IPS-11a (cell line): ENCODE data around the gene FRMD4A.

Source experiments
- H3K4me3 ChIP-seq: one replicate; pipeline ENCODE4 v1.5.1; 2013; ENCODE audit warnings: low read depth, low read length, control low read depth

Gene FRMD4A

DNA sequence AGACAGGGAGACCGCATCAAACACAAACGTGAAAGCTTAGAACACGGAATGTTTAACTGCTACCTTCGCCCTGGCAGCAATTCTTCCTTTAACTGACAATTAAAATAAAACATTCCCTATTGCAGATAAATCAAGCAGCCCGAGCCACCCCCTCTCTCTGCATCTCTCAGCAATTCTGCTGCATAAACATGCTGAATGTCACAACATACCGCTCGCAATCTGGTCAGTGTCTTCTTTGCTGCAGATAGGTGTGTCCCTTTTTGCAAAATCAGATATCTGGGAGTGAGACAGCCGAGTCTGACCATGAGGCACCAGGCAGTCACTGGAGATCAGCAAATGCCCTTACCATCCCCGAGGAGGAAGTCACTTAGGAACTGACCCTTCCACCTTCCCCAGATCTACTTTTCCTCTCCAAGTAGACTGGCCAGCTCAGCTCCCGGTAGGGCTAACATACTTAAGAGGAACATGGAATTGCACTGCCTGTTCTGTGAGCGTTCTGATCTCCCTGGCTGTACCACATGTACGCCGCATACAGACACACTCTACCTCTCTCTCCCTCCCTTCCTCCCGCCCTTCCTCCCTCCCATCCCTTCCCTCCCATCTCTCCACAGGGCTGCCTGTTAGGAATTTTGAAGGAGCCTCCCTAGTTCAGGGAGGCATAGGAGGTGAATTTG, at the start of gene FRMD4A:
Gene FRMD4A, minus strand, starts transcription at position 537 of the 674 bp plus-strand sequence.
- H3K4me3 ChIP-seq, result no peak within 1 kb of the TSS

DNA sequence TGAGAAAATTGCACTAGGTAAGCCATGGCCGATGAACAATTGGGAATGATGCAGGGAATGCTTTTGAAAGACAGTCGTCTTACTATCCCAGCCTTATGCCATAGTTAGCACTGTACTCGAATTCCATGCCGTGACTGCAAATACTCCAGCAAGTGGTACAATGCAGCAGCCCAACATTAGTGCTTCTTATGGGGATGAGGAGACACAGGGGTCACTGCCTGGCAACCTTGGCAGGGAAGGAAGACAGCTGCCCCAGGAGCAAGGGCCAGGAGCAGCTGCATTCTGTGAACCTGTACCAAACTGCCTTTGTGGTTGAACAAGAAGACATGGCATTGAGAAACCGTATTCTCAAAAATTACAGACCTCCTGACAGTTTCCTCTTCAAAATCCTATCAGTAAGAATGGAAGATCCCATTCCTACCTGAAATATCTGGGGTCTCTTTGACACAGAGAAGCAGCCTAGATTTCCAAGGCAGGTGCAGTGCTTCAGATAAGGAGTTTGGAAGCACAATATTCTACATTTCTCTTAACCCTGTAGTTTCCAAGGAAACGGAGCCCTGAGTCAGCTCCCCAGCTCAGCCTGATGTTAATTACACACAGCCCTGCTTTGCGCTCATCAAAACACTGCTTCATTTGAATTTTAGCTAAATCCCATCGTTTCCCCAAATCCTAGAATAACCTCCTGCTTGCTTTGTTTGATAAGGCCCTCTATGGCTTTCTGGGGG, 49.0 kb upstream of the FRMD4A start:
- no peak overlapping the region for H3K4me3 ChIP-seq

DNA sequence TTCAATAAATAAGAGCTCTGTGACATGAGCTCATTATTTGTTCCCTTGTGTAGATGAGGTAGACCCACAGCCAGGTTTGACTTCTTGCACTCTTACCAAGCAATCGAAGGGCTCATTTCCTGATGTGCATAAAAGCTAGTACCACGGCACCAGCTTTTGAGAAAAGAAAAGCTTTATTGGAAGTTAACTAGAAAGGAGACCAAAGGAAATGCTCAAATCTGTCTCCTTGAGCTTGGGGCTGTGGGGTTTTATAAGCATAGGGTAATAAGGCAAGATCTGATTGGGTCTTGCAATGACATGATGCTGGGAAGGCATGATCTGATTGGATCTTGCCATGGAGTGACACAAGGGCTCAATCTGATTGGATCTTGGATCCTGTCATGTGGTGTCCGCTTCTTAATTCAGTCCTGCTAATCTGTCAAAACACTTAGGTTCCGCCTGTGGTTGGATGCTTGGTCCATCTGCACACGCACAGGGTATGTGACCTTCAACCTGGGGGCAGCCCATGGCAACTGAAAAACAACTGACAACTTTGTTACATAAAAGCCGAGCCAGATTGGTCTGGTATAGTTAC, 47.8 kb upstream of the FRMD4A start:
- no peak overlapping the region for H3K4me3 ChIP-seq

DNA sequence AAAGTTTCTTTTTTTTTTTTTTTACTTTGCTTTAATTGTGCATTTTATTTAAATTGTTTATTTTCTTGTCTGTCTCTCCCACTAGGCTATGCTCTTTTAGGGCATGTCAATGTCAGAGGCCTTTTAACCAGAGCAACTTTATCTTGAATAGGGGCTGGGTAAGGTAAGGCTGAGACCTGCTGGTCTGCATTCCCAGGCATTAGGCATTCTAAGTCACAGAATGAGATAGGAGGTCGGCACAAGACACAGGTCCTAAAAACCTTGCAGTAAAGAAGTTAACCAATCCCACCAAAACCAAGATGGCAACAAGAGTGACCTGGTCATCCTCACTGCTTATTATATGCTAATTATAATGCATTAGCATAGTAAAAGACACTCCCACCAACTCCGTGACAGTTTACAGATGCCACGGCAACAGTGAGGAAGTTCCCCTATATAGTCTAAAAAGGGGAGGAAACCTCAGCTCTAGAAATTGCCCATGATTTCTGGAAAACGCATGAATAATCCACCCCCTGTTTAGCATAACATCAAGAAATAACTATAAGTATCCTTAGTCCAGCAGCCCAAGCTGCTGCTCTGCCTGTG, 47.0 kb upstream of the FRMD4A start:
- no peak overlapping the region for H3K4me3 ChIP-seq

DNA sequence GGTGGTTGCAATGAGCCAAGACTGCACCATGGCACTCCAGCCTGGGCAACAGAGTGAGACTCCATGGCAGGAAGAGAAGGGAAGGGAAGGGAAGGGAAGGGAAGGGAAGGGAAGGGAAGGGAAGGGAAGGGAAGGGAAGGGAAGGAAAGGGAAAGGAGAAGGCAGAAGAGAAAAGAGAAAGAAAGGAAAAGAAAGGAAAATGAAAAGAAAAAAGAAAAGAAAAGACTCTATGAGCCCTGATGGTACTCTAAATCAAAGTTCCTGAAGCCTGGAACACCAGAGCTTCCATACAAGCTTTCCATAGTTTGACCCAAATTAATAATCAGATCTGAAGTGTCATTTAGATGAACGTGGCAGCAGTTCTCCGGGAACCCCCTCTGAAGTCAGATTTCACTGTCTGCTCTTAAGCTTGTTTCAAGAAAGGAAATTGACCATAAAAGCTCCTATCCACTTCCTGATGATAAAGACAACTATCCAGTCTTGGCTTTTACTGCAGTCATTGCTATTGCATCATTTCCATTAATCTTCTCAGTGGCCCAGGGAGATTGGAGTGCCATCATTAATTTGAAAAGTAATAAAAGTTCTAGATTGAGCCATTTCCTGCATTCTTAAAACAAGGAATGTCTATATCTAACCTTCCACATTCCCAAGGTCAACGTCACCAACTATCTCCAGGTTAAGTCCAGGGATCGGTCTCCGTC, 44.2 kb upstream of the FRMD4A start:
- no peak overlapping the region for H3K4me3 ChIP-seq

DNA sequence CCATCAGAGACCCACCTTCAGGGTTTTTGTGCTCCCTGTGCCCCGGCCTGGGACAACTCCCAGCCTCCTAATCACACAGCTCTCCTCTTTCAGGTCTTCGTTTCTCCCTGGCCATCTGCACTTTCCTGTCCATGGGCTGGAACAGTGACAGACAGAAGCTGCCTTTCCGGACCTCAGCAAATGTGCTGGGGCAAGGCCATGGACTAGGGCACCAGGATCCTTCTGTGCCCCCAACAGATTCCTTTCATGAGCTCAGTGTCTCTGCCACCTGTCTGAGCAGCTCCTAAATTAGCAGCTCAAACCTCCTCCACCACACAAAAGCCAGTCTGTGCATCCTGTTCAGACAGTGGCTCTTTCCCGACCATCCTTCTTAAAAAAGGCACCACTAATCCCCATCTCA, 41.9 kb upstream of the FRMD4A start:
- H3K4me3 ChIP-seq, result no peak overlapping the region

DNA sequence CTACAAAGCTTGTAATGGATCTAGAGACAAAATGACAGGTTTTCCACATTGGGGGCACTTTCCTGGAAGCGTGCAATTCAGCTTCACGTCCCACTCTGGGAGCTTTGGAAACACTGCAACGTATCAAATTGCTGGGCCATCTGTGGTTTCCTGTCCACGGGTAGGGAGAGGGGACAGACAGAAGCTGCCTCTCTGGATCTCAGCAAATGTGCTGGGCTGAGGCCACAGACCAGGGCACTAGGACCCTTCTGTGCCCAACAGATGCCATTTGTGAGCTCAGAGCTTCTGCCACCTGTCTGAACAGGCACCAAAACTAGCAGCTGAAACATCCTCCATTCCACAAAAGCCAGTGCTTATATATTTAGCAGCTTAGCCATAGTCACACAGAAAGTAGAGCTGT, 40.9 kb upstream of the FRMD4A start:
- H3K4me3 ChIP-seq, result no peak overlapping the region

DNA sequence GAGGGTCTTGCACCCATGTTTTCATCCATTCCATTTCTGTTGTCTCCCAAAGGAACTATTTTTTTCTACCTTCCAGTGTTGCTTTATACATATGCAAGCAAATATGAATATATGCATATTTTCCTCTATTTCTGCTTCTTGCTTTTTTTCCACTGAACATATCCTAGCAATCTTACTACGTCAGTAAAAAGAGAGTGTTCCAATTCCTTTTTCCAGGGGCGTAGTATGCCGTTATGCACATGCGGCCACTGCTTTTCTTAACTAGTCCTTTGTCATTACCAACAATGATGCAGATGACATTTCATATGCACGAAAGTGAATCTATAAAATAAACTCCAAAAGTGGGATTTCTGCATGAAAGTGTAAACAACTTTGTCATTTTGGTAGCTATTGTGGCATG, 40.2 kb upstream of the FRMD4A start:
- no peak overlapping the region for H3K4me3 ChIP-seq

DNA sequence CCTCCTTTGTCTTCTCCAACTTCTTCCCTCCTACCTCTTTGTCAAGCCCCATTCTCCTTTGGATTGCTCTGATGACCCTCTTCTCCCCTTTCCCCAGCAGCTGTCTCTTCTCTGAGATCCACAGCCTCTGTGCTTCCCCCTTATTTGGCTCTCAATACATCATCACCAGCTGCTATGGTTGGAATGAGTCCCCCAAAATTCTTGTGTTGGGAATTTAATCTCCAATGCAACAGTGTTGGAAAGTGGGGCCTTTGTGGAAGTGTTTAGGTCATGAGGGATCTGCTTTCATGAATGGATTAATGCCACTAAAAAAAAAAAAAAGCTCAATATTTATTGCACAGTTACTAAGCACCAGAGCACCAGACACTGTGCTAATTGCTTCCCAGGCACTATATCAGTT, 39.2 kb upstream of the FRMD4A start:
- no peak overlapping the region for H3K4me3 ChIP-seq

DNA sequence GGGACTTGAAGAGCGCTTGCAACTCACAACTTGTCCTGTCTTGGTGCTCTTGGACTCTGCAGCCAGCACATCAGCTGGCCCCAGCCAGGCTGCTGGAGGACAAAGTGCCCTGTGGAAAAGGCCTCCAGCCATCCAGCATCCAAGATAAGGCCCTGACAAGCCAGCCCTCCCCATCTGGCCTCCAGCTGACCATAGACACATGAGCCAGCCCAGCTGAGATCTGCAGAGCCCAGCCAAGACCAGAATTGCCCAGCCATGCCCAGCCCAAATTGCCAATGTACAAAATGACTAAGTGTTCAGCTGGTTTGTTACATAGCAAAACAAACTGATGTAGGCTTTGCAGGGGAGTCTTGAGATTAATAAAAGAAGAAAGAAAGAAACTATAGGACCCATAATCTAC, 36.0 kb upstream of the FRMD4A start:
- no peak overlapping the region for H3K4me3 ChIP-seq

DNA sequence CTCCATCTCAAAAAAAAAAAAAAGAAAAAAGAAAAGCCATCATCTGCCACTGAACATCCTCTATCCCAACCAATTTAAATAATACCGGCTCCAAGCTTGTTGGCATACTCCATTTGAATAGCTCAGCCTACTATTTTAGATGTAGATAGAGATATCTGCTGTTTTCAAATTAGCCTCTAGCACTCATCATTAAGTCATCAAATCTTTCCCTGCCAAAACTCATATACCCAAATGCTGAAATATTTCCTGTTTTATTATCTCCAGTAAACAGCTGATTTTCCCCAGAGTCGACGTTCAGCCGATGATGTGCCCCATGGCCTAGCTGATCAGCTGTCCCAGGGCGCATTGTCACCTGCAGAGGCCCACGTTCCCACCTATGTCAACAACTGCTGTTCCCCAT, 34.5 kb upstream of the FRMD4A start:
- no peak overlapping the region for H3K4me3 ChIP-seq

DNA sequence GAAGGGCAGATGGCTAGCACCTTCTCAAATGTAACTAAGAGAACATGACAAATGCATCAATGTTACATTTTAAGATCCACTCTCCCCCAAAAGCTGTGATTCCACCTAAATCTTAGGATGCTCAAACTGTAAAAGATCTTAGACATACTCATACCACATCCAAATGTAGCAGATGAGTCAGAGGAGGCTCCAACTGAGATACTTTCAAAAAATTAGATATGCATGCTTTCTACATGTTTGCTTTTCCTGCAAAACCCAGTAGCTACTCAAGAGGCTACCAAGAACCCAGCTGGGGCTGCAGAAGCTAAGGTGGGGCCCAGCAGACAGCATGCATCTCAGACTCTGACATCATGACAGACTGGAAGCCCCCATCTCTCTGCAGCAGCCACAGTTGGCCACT, 31.4 kb upstream of the FRMD4A start:
- H3K4me3 ChIP-seq, result no peak overlapping the region

DNA sequence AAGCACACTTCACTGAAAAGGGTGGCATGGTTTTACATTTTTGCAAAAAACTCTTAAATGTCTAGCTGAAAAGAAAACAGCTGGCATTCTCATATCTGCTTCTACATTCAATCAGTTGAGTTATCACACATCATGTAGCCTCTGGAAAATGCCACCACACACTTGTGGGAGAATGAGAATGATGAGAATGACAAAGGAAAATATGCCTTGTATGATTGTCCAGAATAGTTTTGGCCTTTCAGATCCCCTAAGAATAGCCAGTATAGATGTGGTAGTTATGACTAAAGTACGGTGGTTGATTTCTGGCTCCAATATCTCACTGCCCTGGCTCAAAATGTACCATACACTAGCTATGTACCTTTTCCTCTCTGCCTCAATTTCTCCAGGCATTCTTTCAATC, 30.2 kb upstream of the FRMD4A start:
- H3K4me3 ChIP-seq, result no peak overlapping the region

DNA sequence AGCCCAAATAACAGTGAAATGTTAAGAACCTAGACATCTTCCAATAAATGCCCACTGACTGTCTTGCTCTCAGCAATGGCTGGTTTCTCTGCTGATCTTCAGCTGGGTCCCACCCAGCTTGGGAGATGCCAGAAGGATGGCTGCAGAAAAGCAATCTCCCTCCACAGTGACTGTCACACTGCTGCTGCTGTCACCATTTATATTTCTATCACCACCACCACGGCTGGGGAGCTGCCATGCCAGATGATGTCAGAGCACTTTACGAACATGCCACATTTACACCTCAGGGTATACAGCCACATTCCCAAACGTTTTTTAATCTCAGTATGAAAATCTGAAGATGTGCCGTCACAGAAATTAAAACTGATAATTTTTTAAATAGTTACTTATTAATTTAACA, 29.8 kb upstream of the FRMD4A start:
- no peak overlapping the region for H3K4me3 ChIP-seq

DNA sequence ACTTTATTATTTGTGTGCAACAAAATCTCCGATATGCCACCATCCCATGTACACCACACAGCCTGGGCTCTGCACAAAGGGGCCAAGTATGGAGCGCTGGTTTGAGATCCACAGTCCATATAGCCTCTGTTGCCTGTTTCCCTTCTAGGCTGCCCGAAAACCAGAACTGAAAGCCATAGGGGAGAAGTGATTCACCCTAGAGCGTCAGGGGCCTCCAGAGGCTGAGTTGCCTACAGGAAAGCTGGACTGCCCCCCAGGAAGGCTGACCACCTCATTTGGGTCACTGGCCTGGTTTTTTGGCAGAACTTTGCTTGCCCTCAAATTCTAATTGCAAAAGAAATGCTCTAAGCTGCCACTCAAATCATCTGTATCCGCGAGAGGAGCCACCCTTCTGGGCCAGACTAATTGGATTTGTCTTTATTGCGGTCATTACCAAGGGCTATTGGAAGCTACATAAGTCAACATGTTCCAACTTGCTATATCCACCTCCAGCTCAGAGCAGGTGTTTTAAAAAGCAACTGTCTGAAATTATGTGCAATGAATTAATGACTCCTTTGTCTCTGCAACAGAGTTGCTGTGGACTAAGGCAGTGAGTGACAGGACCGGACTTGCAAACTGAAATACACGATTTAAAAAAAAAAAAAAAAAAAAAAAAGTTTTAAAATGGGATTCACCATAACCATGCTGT, 28.3 kb upstream of the FRMD4A start:
- H3K4me3 ChIP-seq, result no peak overlapping the region

DNA sequence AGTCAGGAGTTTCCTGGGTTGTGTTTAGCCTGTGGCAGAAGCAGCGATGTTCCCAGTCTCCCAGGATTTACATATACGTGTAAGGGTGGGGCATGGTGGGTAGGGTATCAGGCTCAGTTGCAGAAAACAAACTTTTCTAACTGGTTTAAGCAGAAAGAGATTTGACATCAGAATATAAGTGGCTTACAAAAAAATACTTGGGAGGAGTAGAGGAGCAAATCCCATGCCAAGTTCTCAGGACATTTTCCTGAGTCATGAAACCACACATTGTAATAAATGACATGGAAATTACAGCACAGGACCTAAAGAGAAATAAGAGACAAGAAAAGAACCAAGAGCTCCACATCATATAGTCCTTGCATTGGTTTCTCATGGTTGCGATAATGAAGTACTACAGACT, 26.2 kb upstream of the FRMD4A start:
- H3K4me3 ChIP-seq, result no peak overlapping the region

DNA sequence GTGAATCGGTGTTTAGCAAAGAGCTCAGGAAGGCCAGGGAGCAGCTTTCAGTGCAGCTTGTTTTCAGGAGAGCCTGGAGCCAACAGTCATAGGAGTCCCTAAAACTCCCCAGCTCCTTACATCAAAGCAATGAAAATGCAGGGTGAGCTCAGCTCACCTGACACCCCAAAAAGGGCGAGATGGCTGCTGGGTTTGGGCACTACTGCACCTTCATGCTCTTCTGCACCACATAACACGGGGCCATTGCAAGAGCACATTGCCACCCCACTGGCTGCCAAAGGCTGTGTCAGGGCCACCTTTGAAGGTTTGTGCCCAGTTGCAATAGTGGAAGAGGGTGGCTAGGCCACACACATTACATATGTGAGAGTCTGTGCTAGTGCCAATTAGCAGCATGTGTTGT, 25.0 kb upstream of the FRMD4A start:
- no peak overlapping the region for H3K4me3 ChIP-seq

DNA sequence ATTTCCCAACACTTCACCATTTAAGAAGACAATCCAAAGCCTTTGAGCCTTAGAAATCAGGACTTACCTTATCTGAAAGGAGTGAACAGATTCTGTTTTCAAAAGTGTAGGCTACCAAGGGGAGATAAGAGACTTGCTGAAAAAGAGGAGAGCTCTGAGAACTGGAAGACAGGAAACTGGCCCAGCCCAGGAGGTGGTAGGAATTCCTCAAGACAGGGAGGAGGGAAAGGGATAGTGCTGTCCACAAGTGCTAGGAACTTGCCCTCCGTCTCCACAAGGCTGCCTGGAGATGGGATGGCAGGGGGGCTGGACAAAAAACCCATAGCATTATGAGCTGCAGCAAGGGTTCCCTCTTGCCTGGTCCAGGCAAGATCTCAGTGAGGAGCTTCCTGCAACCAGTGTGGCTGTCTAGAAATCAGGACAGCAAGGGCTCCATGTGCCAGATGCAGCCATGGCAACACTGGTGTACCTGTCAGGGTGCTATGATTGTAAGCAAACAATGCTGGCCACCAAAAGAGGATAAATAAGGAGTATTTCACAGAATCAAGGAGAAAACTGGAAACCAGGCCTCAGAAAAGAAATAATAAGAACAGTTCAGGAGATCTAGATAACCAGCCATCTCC, 22.7 kb upstream of the FRMD4A start:
- H3K4me3 ChIP-seq, result no peak overlapping the region

DNA sequence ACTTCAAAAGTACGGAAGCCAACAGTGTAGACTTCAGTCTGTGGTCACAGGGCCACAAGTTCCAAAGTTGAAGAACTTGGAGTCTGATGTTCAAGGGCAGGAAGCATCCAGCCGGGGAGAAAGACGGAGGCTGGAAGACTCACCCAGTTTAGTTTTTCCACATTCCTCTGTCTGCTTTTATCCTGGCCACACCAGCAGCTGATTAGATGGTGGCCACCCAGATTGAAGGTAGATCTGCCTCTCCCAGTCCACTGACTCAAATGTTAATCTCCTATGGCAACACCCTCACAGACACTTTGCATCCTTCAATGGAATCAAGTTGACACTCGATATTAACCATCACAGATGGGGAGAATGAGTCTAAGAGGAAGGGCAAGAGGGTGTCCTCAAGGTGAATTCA, 19.3 kb upstream of the FRMD4A start:
- no peak overlapping the region for H3K4me3 ChIP-seq

DNA sequence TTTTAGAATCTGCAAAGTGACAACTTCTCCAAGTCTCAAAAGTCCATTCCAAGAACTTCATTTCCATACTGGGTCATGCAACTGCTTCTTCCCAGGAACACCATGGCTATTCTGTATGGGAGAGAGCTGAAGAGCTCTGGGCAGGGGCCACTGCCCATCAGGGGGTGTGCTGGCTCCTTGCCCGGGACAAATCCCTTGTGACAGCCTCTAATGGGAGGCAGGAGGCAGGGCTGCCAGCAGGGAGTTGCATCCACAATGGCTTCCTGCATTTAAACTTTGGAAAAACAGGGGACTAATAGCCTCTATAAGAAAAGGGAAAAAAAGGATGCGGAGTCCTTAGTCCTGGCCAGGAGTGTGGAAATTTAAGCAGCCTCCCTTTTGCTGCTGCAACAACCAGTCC, 18.4 kb upstream of the FRMD4A start:
- H3K4me3 ChIP-seq, result no peak overlapping the region

DNA sequence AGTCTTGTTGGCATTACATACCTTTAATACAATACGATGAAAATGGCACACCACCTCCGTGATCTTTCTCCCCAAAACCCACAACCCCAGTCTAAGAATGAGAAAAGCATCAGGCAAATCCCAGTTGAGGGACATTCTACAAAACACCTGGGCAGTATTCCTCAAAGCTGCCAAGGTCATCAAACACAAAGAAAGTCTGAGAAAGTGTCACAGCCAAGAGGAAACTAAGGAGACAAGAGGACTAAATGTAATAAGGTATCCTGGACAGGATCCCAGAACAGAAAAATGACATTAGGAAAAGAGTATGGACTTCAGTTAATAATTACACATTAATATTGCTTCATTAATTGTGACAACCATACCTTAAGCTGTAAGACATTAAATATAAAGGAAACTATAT, 14.5 kb upstream of the FRMD4A start:
- no peak overlapping the region for H3K4me3 ChIP-seq
